ENCODE results near the gene CYLD. TPM values are rescaled to one million over a fixed set of nuclear protein-coding genes. Genes with fewer than 3 reads are reported as not detected.

Gene CYLD
- 37.3 and 50.8 TPM in 2 replicates for total RNA-seq (2012; rRNA removed)
- 12.9 and 16.2 TPM in 2 replicates for polyA plus RNA-seq (2012; rRNA removed)
- 3.3 and 6.1 TPM in 2 replicates for polyA plus RNA-seq (2012; cell fraction: cytosol; rRNA removed)
- polyA plus RNA-seq (2012; cell fraction: nucleus; rRNA removed; ENCODE audit: low replicate concordance), result 2.9 and 16.3 TPM in 2 replicates
- percentile 72 among the genes with signal in this experiment for Bru-seq, nascent RNA
- percentile 60 among the genes with signal in this experiment for BruChase-seq, experiment 1, labeled RNA remaining after a 6-hour chase
- BruChase-seq, experiment 2, labeled RNA remaining after a 2-hour chase, result percentile 71 among the genes with signal in this experiment
- long read RNA-seq, transcript CYLD-214 (18 exons, 3,513 nt), result major isoform, 23 of 62 reads
- long read RNA-seq, partial matches to known transcripts, result 14 of 62 reads
- long read RNA-seq, other reads (novel, unspliced or antisense), result 23 of 62 reads

GRCh38 chr16:50741781-50742575 is at the start of gene CYLD:
TSS of gene CYLD (plus strand) at chr16:50742086. CDS start at chr16:50749699, 7,613 bp downstream.
- 0% methylated on average over 2 of the region's 93 CpGs; no CpG with 5 or more reads in 1 of the 2 experiments for WGBS, 2 experiments (ENCODE audit: extremely low coverage in 2 of 2, insufficient read length in 1 of 2)
- Histone ChIP-seq H2AK5ac (ENCODE audit: low read depth, low read length) (no peak within 1 kb of the TSS), H3K9ac (ENCODE audit: low read depth, low read length) (peak within 1 kb of the TSS; percentile 80), H3K18ac (ENCODE audit: low read depth, low read length) (peak within 1 kb of the TSS; percentile 81), H4K8ac (ENCODE audit: low read depth in 2 of 2, low read length in 2 of 2) (peak within 1 kb of the TSS; percentile 11 to 63; a peak in 1 of 4 replicates), H2BK120ac (ENCODE audit: low read depth, low read length) (no peak within 1 kb of the TSS), H3K23ac (ENCODE audit: low read depth, low read length) (0 out of 2 replicates have a peak within 1 kb of the TSS, but pooled peaks have one; percentile 12), H4K5ac (ENCODE audit: low read depth, low read length) (peak within 1 kb of the TSS; percentile 68), H3K27me3 (ENCODE audit: control insufficient read depth, insufficient read depth, low read length) (peaks cover 8% of the 10 kb centered on the region), H2AFZ (replicated peaks; ENCODE audit: low read length, poor library complexity) (peak within 1 kb of the TSS; percentile 93), H2BK15ac (ENCODE audit: low read depth, low read length) (peak within 1 kb of the TSS; percentile 28; the same call in 1 of the 3 replicates), H3K4me1 (ENCODE audit: control insufficient read depth, insufficient read depth, low read length) (peaks cover 9% of the 10 kb centered on the region), H3K4me2 (ENCODE audit: low read depth, low read length) (peak within 1 kb of the TSS; percentile 98), H4K20me1 (ENCODE audit: insufficient read depth, low read length) (no peaks in the 10 kb centered on the region), H3K14ac (replicated peaks; ENCODE audit: low read depth, low read length) (peak within 1 kb of the TSS; percentile 54; the same call in 1 of the 2 replicates), H2AK9ac (replicated peaks; ENCODE audit: low read depth, low read length, poor library complexity) (peak within 1 kb of the TSS; percentile 79), H3K79me1 (ENCODE audit: low read depth in 1 of 2, low read length in 2 of 2) (peaks cover 6 to 14% of the 10 kb centered on the region in 2 experiments; a peak in 2 of 4 replicates), H3K56ac (ENCODE audit: extremely low read depth, insufficient read depth, low read length) (no peak within 1 kb of the TSS), H2BK20ac (ENCODE audit: low read depth, low read length) (no peak within 1 kb of the TSS), H4K91ac (ENCODE audit: insufficient read depth, low read depth, low read length) (0 out of 2 replicates have a peak within 1 kb of the TSS, but pooled peaks have one; percentile 18), H3K9me3 (ENCODE audit: control insufficient read depth, insufficient read depth, low read length) (no peaks in the 10 kb centered on the region), H3K9me1 (ENCODE audit: insufficient read depth, low read length) (no peaks in the 10 kb centered on the region; the same call in 1 of the 2 replicates), H2BK5ac (ENCODE audit: low read depth, low read length, poor library complexity, severe bottlenecking) (peak within 1 kb of the TSS; percentile 47), H3K27ac (ENCODE audit: insufficient read depth, low read length) (peak within 1 kb of the TSS; percentile 67), H3K36me3 (ENCODE audit: control insufficient read depth, insufficient read depth, low read length) (peaks cover 4% of the 10 kb centered on the region), H3K4ac (ENCODE audit: low read depth, low read length) (0 out of 2 replicates have a peak within 1 kb of the TSS, but pooled peaks have one; percentile 36), H3K4me3 (ENCODE audit: insufficient read depth, low read depth, low read length) (peak within 1 kb of the TSS; percentile 98)
- dilution Hi-C loops (cut with HindIII; ENCODE audit: low sequenced_read_pairs, unreplicated experiment), result no loop called here
- ATAC-seq (ENCODE audit: low read depth), result peak; percentile 97
- no TSS peak for BruUV-seq (replicated peaks)
- intact Hi-C loops (cut with micrococcal nuclease), result loop anchor here (1.0 to 10.0 kb wide), 6 partner anchors 64 to 587 kb away; partner anchors contain the start of gene TENT4B
- ChIA-PET CTCF (interaction anchor here (0.7 kb wide), 1 partner anchor 64 kb away, joined by 4 read pairs; no protein-coding TSS in a partner anchor), POLR2A (ENCODE audit: unreplicated experiment) (interaction anchor here (1.4 kb wide), 1 partner anchor 10 kb away, joined by 5 read pairs; no protein-coding TSS in a partner anchor)
- in situ Hi-C loops (cut with MboI; ENCODE audit: low sequenced_read_pairs), result no loop called here
- TF ChIP-seq FOS (IDR thresholded peaks at IDR 0.05; ENCODE audit: low read depth, low read length) (peak; percentile 41; the same call in 1 of the 2 replicates), MAZ (IDR thresholded peaks at IDR 0.05; ENCODE audit: borderline replicate concordance, low read depth, low read length) (peak; percentile 95)
- TF ChIP-seq, protein P1, sequence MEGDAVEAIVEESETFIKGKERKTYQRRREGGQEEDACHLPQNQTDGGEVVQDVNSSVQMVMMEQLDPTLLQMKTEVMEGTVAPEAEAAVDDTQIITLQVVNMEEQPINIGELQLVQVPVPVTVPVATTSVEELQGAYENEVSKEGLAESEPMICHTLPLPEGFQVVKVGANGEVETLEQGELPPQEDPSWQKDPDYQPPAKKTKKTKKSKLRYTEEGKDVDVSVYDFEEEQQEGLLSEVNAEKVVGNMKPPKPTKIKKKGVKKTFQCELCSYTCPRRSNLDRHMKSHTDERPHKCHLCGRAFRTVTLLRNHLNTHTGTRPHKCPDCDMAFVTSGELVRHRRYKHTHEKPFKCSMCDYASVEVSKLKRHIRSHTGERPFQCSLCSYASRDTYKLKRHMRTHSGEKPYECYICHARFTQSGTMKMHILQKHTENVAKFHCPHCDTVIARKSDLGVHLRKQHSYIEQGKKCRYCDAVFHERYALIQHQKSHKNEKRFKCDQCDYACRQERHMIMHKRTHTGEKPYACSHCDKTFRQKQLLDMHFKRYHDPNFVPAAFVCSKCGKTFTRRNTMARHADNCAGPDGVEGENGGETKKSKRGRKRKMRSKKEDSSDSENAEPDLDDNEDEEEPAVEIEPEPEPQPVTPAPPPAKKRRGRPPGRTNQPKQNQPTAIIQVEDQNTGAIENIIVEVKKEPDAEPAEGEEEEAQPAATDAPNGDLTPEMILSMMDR (conservative IDR thresholded peaks at IDR 0.05; ENCODE audit: low read depth, low read length), result no peak
- DNase-seq, result peak; percentile 99

Measured in IMR-90 (cell line).